H1 (cell line): ENCODE data around the gene RAB36. TPM values are rescaled to one million over a fixed set of nuclear protein-coding genes. Genes with fewer than 3 reads are reported as not detected.

Source experiments
- CTCF ChIA-PET: fragments of 300-600 bp; sonication (Branson Sonifier 250); formaldehyde crosslinking; loops from one replicate; lab custom pipeline; 2021; ENCODE audit not compliant: partially characterized antibody; lab: Charles Lee
- POLR2A ChIA-PET: fragments of 300-600 bp; sonication (Branson Sonifier 250); formaldehyde crosslinking; loops from one replicate; lab custom pipeline; 2021; ENCODE audit warnings: inconsistent platforms; ENCODE audit not compliant: partially characterized antibody; lab: Charles Lee
- DNase-seq, 2 experiments: peaks; one replicate each; pipeline versions ENCODE4 v3.0.0 to v3.0.0-alpha.2; 2010 to 2022; ENCODE audit warnings: low spot score in 2 of 2, low read depth in 1 of 2, mixed read lengths in 1 of 2
- FAIRE-seq: peaks from 2 replicates; lab custom pipeline; 2011; peaks lifted over from hg19 to GRCh38; lab: Jason Lieb, UNC
- H2AFZ ChIP-seq: 2 replicates; pipeline ENCODE4 v1.8.1; 2012; ENCODE audit warnings: low read length, inconsistent platforms
- H2AK5ac ChIP-seq: 2 replicates; pipeline ENCODE4 v1.6.1; 2013; ENCODE audit warnings: low read depth, low read length
- H2BK120ac ChIP-seq: replicated peaks from 2 replicates; pipeline ENCODE3; 2013; ENCODE audit warnings: low read depth, low read length, inconsistent platforms
- H2BK12ac ChIP-seq: 2 replicates; pipeline ENCODE4 v1.6.1; 2013; ENCODE audit warnings: low read depth, low read length
- H2BK15ac ChIP-seq: 2 replicates; pipeline ENCODE4 v1.6.1; 2013; ENCODE audit warnings: low read length
- H2BK20ac ChIP-seq: 2 replicates; pipeline ENCODE4 v1.6.1; 2013; ENCODE audit warnings: low read length
- H2BK5ac ChIP-seq: 2 replicates; pipeline ENCODE4 v1.6.1; 2013; ENCODE audit warnings: low read depth, low read length
- H3K14ac ChIP-seq: 2 replicates; pipeline ENCODE4 v1.6.1; 2013; ENCODE audit warnings: inconsistent platforms; ENCODE audit not compliant: insufficient read length
- H3K18ac ChIP-seq: 2 replicates; pipeline ENCODE4 v1.6.1; 2013; ENCODE audit warnings: low read length; ENCODE audit errors: extremely low read depth
- H3K23ac ChIP-seq: 2 replicates; pipeline ENCODE4 v1.6.1; 2013; ENCODE audit warnings: inconsistent platforms; ENCODE audit not compliant: insufficient read length
- H3K23me2 ChIP-seq: 2 replicates; pipeline ENCODE4 v1.6.1; 2013; ENCODE audit warnings: low read depth, low read length
- H3K27ac ChIP-seq: 2 replicates; pipeline ENCODE4 v1.6.1; 2011; ENCODE audit warnings: low read depth, low read length, inconsistent platforms
- H3K27me3 ChIP-seq, 4 experiments: replicated peaks in 1 of 4; 1 replicate in 1 of 4; 2 replicates in 3 of 4; pipeline versions ENCODE4 v1.6.1 to v1.8.1; 2011 to 2013; ENCODE audit warnings: low read length in 3 of 4, mild to moderate bottlenecking in 3 of 4, inconsistent platforms in 2 of 4, mixed read lengths in 2 of 4, moderate library complexity in 1 of 4; ENCODE audit not compliant: control insufficient read depth in 3 of 4, insufficient read depth in 3 of 4; ENCODE audit errors: extremely low read depth in 1 of 4
- H3K36me3 ChIP-seq, 4 experiments: 2 replicates each; pipeline versions ENCODE4 v1.6.1 to v1.8.1; 2011 to 2013; ENCODE audit warnings: mild to moderate bottlenecking in 4 of 4, low read length in 3 of 4, moderate library complexity in 2 of 4, control low read depth in 1 of 4, inconsistent platforms in 1 of 4; ENCODE audit not compliant: insufficient read depth in 4 of 4, control insufficient read depth in 2 of 4
- H3K4ac ChIP-seq: replicated peaks from 2 replicates; pipeline ENCODE3; 2013; ENCODE audit warnings: low read length, low read depth, mixed read lengths, inconsistent platforms; ENCODE audit not compliant: insufficient read length
- H3K4me1 ChIP-seq, 4 experiments: replicated peaks in 1 of 4; 1 replicate in 1 of 4; 2 replicates in 3 of 4; pipeline versions ENCODE4 v1.6.1 to v1.8.1; 2011 to 2013; ENCODE audit warnings: low read length in 3 of 4, inconsistent platforms in 2 of 4, mixed read lengths in 1 of 4; ENCODE audit not compliant: insufficient read depth in 4 of 4, control insufficient read depth in 3 of 4
- H3K4me2 ChIP-seq, 2 experiments: 2 replicates each; pipeline versions ENCODE4 v1.6.1 to v1.8.1; 2011 to 2013; ENCODE audit warnings: low read depth in 2 of 2, low read length in 2 of 2, control low read depth in 1 of 2, inconsistent platforms in 1 of 2, mild to moderate bottlenecking in 1 of 2; ENCODE audit not compliant: insufficient read depth in 1 of 2
- H3K4me3 ChIP-seq, 4 experiments: fragments of 200-600, 300-600 bp in 1 of 4; sonication (generic), shearing (Covaris generic), sonication (Bioruptor Twin) in 1 of 4; 2 replicates each; pipeline versions ENCODE4 v1.5.1 to v1.8.1; 2011 to 2016; ENCODE audit warnings: low read length in 4 of 4, low read depth in 3 of 4, control low read depth in 2 of 4, inconsistent platforms in 2 of 4, mild to moderate bottlenecking in 2 of 4, mixed read lengths in 1 of 4, moderate library complexity in 1 of 4; ENCODE audit not compliant: insufficient read depth in 2 of 4; ENCODE audit errors: extremely low read depth in 1 of 4
- H3K56ac ChIP-seq: replicated peaks from 2 replicates; pipeline ENCODE3; 2013; ENCODE audit warnings: low read depth, mild to moderate bottlenecking, mixed read lengths, low read length, inconsistent platforms; ENCODE audit not compliant: insufficient read length
- H3K79me1 ChIP-seq: 2 replicates; pipeline ENCODE4 v1.6.1; 2013; ENCODE audit warnings: low read depth, low read length, control low read depth
- H3K79me2 ChIP-seq, 2 experiments: 2 replicates each; pipeline versions ENCODE4 v1.6.1 to v1.8.1; 2012 to 2013; ENCODE audit warnings: low read length in 2 of 2, mild to moderate bottlenecking in 2 of 2, inconsistent platforms in 1 of 2; ENCODE audit not compliant: insufficient read depth in 2 of 2, control insufficient read depth in 1 of 2
- H3K9ac ChIP-seq, 4 experiments: replicated peaks in 1 of 4; 1 replicate in 1 of 4; 2 replicates in 3 of 4; pipeline versions ENCODE4 v1.6.1 to v1.8.1; 2011 to 2013; ENCODE audit warnings: low read depth in 3 of 4, low read length in 3 of 4, control low read depth in 2 of 4, mild to moderate bottlenecking in 2 of 4, moderate library complexity in 2 of 4, inconsistent platforms in 1 of 4; ENCODE audit errors: extremely low read depth in 1 of 4
- H3K9me3 ChIP-seq, 2 experiments: 2 replicates each; pipeline versions ENCODE4 v1.6.1 to v1.8.1; 2012 to 2013; ENCODE audit warnings: mild to moderate bottlenecking in 2 of 2, moderate library complexity in 2 of 2, control low read depth in 1 of 2, inconsistent platforms in 1 of 2, low read depth in 1 of 2, low read length in 1 of 2, mixed read lengths in 1 of 2; ENCODE audit not compliant: insufficient read depth in 2 of 2
- H4K20me1 ChIP-seq, 2 experiments: replicated peaks in 1 of 2; 2 replicates each; pipeline versions ENCODE3 to v1.8.1; 2011 to 2013; ENCODE audit warnings: inconsistent platforms in 2 of 2, low read length in 2 of 2, mild to moderate bottlenecking in 1 of 2; ENCODE audit not compliant: insufficient read depth in 2 of 2, control insufficient read depth in 1 of 2
- H4K5ac ChIP-seq: 2 replicates; pipeline ENCODE4 v1.6.1; 2013; ENCODE audit warnings: low read length, low read depth, mixed read lengths, inconsistent platforms; ENCODE audit not compliant: insufficient read length
- H4K8ac ChIP-seq: 2 replicates; pipeline ENCODE4 v1.8.0; 2013; ENCODE audit warnings: mild to moderate bottlenecking, moderate library complexity, low read length, inconsistent platforms; ENCODE audit not compliant: insufficient read depth; ENCODE audit errors: extremely low read depth
- H4K91ac ChIP-seq: replicated peaks from 2 replicates; pipeline ENCODE3; 2013; ENCODE audit warnings: low read length, mixed read lengths, inconsistent platforms; ENCODE audit not compliant: insufficient read length
- CBX5 ChIP-seq: fragments of 300-800, 300-1000 bp; sonication (generic); IDR thresholded peaks from 2 replicates; pipeline ENCODE4 v1.7.1; 2016; ENCODE audit warnings: antibody characterized with exemption, low read length, low read depth
- CTBP2 ChIP-seq: IDR thresholded peaks from 2 replicates; pipeline ENCODE4 v1.7.0; 2011; ENCODE audit warnings: borderline replicate concordance, mild to moderate bottlenecking, moderate library complexity, mixed read lengths, low read length; ENCODE audit not compliant: insufficient read depth, insufficient read length
- EGR1 ChIP-seq: IDR thresholded peaks from 2 replicates; pipeline ENCODE4 v1.6.1; 2011; ENCODE audit warnings: low read depth, low read length, borderline replicate concordance
- FOSL1 ChIP-seq: IDR thresholded peaks from 2 replicates; pipeline ENCODE4 v1.6.1; 2011; ENCODE audit warnings: mild to moderate bottlenecking, low read depth, low read length, moderate library complexity; ENCODE audit not compliant: insufficient read depth
- HDAC6 ChIP-seq: IDR thresholded peaks from one replicate; pipeline ENCODE4 v1.7.1; 2012; ENCODE audit warnings: low read depth, mild to moderate bottlenecking, inconsistent platforms, low read length, moderate library complexity
- NANOG ChIP-seq: IDR thresholded peaks from 2 replicates; pipeline ENCODE4 v1.6.1; 2011; ENCODE audit warnings: low read length, low read depth, mild to moderate bottlenecking, inconsistent platforms; ENCODE audit not compliant: insufficient read depth, poor library complexity, severe bottlenecking
- PHF8 ChIP-seq: fragments of 200-600 bp; sonication (generic); conservative IDR thresholded peaks from 2 replicates; pipeline ENCODE4 v1.7.1; 2012; ENCODE audit warnings: low read depth, mild to moderate bottlenecking, inconsistent platforms, low read length, moderate library complexity
- POLR2AphosphoS5 ChIP-seq: IDR thresholded peaks from 2 replicates; pipeline ENCODE4 v1.6.1; 2011; ENCODE audit warnings: low read depth, low read length
- RBBP5 ChIP-seq: IDR thresholded peaks from 2 replicates; pipeline ENCODE4 v1.7.1; 2012; ENCODE audit warnings: low read depth, mild to moderate bottlenecking, inconsistent platforms, low read length, moderate library complexity, borderline replicate concordance
- RNF2 ChIP-seq: fragments of 200-900, 300-1000 bp; sonication (generic); IDR thresholded peaks from 2 replicates; pipeline ENCODE4 v1.7.1; 2016; ENCODE audit warnings: borderline replicate concordance, low read depth, mild to moderate bottlenecking, antibody characterized with exemption, low read length; ENCODE audit not compliant: poor library complexity, severe bottlenecking; ENCODE audit errors: missing control alignments
- TBP ChIP-seq: IDR thresholded peaks from 2 replicates; pipeline ENCODE4 v1.6.1; 2011; ENCODE audit warnings: low read depth, low read length, improper control_type of control experiment
- WGBS, 2 experiments: shearing (Covaris generic) in 1 of 2; methylation state at CpG; one replicate each; pipeline versions ENCODE4 v1.1.6 to v1.1.7; 2013 to 2015; ENCODE audit warnings: low lambda C conversion rate in 2 of 2, mixed read lengths in 2 of 2, inconsistent platforms in 1 of 2, low coverage in 1 of 2, missing lambda C conversion rate in 1 of 2; ENCODE audit not compliant: insufficient replicate concordance in 2 of 2, insufficient coverage in 1 of 2, insufficient read length in 1 of 2; ENCODE audit errors: extremely low coverage in 1 of 2, missing lambda C conversion rate in 1 of 2; 5-methylcytosine and 5-hydroxymethylcytosine counted together
- polyA plus RNA-seq, 7 experiments: library from polyadenylated mRNA; depleted of rRNA in 3 of 7; stranded (reverse) in 5 of 7; unstranded in 2 of 7; fragments of >200 nt in 5 of 7; fragments of 200-250 nt in 2 of 7; gene quantifications; 1 replicate in 5 of 7; 2 replicates in 1 of 7; 4 replicates in 1 of 7; pipeline versions ENCODE4 v1.2.1 to v1.2.3, GENCODE V29; 2011 to 2013; ENCODE audit warnings: missing spikeins in 2 of 7, mixed read lengths in 2 of 7
- total RNA-seq: library from RNA; stranded (reverse); fragmentation: NEBNext Ultra II Directional; extraction: Animal tissue kit (Norgen Biotek cat#: 25700); gene quantifications from 2 replicates; pipeline ENCODE4 v1.2.1, GENCODE V29; 2021
- TF ChIP-seq, protein P1 (sequence below): IDR thresholded peaks from 2 replicates; pipeline ENCODE4 v1.6.1; 2012; ENCODE audit warnings: inconsistent platforms

Gene RAB36
- total and polyA plus RNA-seq, 2 of the 8 experiments (the other 6 are each of a cell fraction or from before 2014, with no cell fraction given): 1.0 to 1.5 TPM

DNA sequence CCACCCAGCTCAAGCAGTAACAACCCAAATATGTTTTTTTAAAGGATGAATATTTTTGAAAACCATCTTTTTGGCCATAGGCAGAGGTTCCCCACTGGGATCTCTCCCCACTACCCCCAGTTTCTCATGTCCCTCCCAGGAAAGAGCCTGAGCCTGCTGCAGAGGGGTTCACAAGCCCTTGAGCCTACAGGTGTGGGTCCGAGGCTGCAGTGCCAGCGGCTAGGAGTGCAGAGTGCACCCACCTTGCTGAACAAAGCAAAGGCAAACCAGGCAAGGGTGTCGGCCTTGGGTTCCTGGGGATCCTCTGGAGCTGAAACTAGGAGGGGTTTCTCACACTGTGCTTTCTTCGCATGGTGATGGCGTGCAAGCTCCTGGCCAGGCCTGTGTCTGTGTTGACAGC, 40.0 kb upstream of the RAB36 start:
- Histone ChIP-seq H2BK12ac (no peak overlapping the region), H3K4ac (no peak overlapping the region), H2BK5ac (no peak overlapping the region), H3K9me3 (no peaks in the 10 kb centered on the region), H2BK15ac (no peak overlapping the region), H3K23me2 (no peaks in the 10 kb centered on the region), H3K56ac (no peak overlapping the region), H3K9ac (no peak overlapping the region), H2AFZ (no peak overlapping the region), H3K36me3 (no peaks in the 10 kb centered on the region), H2BK20ac (no peak overlapping the region), H3K79me2 (no peaks in the 10 kb centered on the region), H3K4me1 (no peaks in the 10 kb centered on the region), H3K23ac (no peak overlapping the region), H3K27me3 (no peaks in the 10 kb centered on the region; a peak in 3 of 7 replicates), H3K18ac (no peak overlapping the region), H2BK120ac (no peak overlapping the region), H2AK5ac (no peak overlapping the region), H3K4me2 (no peak overlapping the region), H4K20me1 (peaks cover 3 to 9% of the 10 kb centered on the region in 2 experiments), H3K79me1 (no peaks in the 10 kb centered on the region), H3K27ac (no peak overlapping the region), H3K4me3 (no peak overlapping the region), H3K14ac (no peak overlapping the region), H4K91ac (no peak overlapping the region), H4K5ac (no peak overlapping the region), H4K8ac (no peak overlapping the region)
- DNase-seq (no peak), FAIRE-seq (no peak)
- POLR2A ChIA-PET: no interaction called here
- CTCF ChIA-PET: interaction anchor here (1.2 to 3.2 kb wide), 6 partner anchors 10 to 177 kb away, joined by 3 to 12 read pairs (median 6); no protein-coding TSS in a partner anchor
- TF ChIP-seq PHF8 (no peak), HDAC6 (no peak), FOSL1 (no peak), TBP (no peak), CBX5 (no peak), EGR1 (no peak), RBBP5 (no peak), NANOG (no peak), RNF2 (no peak), CTBP2 (no peak), POLR2AphosphoS5 (no peak)
- TF ChIP-seq, protein P1, sequence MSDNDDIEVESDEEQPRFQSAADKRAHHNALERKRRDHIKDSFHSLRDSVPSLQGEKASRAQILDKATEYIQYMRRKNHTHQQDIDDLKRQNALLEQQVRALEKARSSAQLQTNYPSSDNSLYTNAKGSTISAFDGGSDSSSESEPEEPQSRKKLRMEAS: no peak
- 88% methylated on average over 5 of the region's 5 CpGs; no CpG with 5 or more reads in 1 of the 2 experiments for WGBS, 2 experiments
